ENCODE measurements around the gene SPATA25. TPM values are rescaled to one million over a fixed set of nuclear protein-coding genes. Genes with fewer than 3 reads are reported as not detected.

Gene SPATA25
- total and polyA plus RNA-seq, 8 donors = 0.50 to 15.5 (median 4.2) TPM; not detected in 3

DNA sequence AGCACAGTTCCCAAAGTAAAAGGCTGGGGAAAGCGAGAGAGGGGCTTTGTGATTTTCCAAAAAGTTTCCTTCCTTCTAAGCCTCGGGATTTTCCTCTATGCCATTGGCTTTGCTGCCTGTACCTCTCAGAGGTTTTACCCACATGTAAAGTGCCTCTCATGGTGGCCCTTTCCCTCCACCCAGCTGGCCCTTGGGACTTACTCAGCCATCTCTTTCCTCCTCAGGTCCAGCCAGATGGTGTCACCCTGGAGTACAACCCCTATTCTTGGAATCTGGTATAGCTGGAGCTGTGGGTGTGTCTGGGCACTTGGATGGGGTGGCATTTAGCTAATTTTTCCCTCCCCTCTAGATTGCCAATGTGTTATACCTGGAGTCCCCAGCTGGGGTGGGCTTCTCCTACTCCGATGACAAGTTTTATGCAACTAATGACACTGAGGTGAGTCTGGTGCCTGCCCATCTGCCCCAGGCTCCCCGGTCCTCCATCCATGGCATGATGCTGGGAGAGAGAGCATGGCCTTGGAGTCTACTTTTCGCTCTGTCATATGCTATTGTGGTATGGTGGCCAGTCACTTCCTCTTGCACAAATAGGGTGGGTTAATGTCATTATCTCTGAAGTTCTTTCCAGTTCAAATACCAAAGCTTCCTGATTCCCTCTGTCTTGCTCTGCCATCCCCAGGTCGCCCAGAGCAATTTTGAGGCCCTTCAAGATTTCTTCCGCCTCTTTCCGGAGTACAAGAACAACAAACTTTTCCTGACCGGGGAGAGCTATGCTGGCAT lies 4.8 kb upstream of the SPATA25 start:
- H3K4me1 ChIP-seq = peaks cover 15 to 50% (median 42%) of the 10 kb centered on the region in 4 donors
- peaks cover 41 to 66% (median 57%) of the 10 kb centered on the region in 4 donors for H3K36me3 ChIP-seq
- no peaks in the 10 kb centered on the region for H3K27me3 ChIP-seq
- H3K4me3 ChIP-seq = peak overlapping the region; percentile 65 to 92 (median 74)
- DNase-seq = peak; percentile 28 to 41
- intact Hi-C loops (cut with DNase I; ENCODE audit: low total_unique reads) = no loop called here
- H3K9me3 ChIP-seq = no peaks in the 10 kb centered on the region
- H3K27ac ChIP-seq = peak overlapping the region in 4 of 5 donors; percentile 83 to 88 (median 87)
- TF ChIP-seq EP300 (IDR thresholded peaks at IDR 0.05) (no peak), POLR2AphosphoS5 (IDR thresholded peaks at IDR 0.05) (no peak), POLR2A (IDR thresholded peaks at IDR 0.05) (no peak)
- TF ChIP-seq, protein P1, sequence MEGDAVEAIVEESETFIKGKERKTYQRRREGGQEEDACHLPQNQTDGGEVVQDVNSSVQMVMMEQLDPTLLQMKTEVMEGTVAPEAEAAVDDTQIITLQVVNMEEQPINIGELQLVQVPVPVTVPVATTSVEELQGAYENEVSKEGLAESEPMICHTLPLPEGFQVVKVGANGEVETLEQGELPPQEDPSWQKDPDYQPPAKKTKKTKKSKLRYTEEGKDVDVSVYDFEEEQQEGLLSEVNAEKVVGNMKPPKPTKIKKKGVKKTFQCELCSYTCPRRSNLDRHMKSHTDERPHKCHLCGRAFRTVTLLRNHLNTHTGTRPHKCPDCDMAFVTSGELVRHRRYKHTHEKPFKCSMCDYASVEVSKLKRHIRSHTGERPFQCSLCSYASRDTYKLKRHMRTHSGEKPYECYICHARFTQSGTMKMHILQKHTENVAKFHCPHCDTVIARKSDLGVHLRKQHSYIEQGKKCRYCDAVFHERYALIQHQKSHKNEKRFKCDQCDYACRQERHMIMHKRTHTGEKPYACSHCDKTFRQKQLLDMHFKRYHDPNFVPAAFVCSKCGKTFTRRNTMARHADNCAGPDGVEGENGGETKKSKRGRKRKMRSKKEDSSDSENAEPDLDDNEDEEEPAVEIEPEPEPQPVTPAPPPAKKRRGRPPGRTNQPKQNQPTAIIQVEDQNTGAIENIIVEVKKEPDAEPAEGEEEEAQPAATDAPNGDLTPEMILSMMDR (IDR thresholded peaks at IDR 0.05) = no peak
- 73 to 85% (median 78%) methylated on average over 9 of the region's 9 CpGs for WGBS, 5 donors

DNA sequence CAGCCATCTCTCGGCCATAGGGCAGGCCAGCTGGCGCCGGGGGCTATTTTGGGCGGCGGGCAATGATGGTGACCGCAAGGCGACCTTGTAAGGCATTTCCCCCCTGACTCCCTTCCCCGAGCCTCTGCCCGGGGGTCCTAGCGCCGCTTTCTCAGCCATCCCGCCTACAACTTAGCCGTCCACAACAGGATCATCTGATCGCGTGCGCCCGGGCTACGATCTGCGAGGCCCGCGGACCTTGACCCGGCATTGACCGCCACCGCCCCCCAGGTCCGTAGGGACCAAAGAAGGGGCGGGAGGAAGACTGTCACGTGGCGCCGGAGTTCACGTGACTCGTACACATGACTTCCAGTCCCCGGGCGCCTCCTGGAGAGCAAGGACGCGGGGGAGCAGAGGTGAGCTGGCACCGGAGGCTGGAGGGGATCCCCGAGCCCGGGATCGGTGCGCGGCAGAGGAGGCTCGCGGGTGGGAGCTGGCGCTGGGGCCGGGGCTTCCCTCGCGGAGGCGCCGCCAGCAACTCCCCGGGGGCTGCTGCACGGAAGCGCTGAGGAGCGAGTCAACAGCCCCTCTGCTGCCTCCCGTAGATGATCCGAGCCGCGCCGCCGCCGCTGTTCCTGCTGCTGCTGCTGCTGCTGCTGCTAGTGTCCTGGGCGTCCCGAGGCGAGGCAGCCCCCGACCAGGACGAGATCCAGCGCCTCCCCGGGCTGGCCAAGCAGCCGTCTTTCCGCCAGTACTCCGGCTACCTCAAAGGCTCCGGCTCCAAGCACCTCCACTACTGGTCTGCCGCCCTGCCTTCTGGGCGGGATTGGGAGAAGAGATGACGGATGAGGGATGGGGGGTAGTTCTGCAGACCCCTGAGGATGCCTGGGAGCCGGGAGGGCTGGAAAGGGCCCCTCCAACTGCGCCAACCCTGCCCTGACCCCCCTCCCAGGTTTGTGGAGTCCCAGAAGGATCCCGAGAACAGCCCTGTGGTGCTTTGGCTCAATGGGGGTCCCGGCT lies 3.9 kb upstream of the SPATA25 start, which contains the start of the genes CTSA and NEURL2:
Gene CTSA, plus strand, starts transcription at position 351 of the 999 bp plus-strand sequence. Its CDS starts 234 bp downstream, at position 585.
Gene NEURL2, minus strand, starts transcription at position 224 of the 999 bp plus-strand sequence. Its CDS starts 217 bp downstream, at position 7.
- no peak for TF ChIP-seq POLR2A (IDR thresholded peaks at IDR 0.05)
- no peak for TF ChIP-seq EP300 (IDR thresholded peaks at IDR 0.05)
- TF ChIP-seq, protein P1 (IDR thresholded peaks at IDR 0.05) = peak in 1 of 7 experiments; percentile 22
- peak; percentile 78 to 97 (median 84) for TF ChIP-seq POLR2AphosphoS5 (IDR thresholded peaks at IDR 0.05)
- peak within 1 kb of the TSS; percentile 83 to 88 (median 87) for H3K27ac ChIP-seq
- H3K27me3 ChIP-seq = no peaks in the 10 kb centered on the region
- DNase-seq = peak; percentile 97
- H3K4me1 ChIP-seq = peaks cover 15 to 50% (median 42%) of the 10 kb centered on the region in 4 donors
- H3K9me3 ChIP-seq = no peaks in the 10 kb centered on the region
- WGBS, 5 donors = 0 to 1% (median 1%) methylated on average over 47 to 78 of the region's 78 CpGs
- intact Hi-C loops (cut with DNase I; ENCODE audit: low total_unique reads) = no loop called here
- peak within 1 kb of the TSS; percentile 65 to 92 (median 74) for H3K4me3 ChIP-seq
- H3K36me3 ChIP-seq = peaks cover 39 to 66% (median 57%) of the 10 kb centered on the region in 4 donors

DNA sequence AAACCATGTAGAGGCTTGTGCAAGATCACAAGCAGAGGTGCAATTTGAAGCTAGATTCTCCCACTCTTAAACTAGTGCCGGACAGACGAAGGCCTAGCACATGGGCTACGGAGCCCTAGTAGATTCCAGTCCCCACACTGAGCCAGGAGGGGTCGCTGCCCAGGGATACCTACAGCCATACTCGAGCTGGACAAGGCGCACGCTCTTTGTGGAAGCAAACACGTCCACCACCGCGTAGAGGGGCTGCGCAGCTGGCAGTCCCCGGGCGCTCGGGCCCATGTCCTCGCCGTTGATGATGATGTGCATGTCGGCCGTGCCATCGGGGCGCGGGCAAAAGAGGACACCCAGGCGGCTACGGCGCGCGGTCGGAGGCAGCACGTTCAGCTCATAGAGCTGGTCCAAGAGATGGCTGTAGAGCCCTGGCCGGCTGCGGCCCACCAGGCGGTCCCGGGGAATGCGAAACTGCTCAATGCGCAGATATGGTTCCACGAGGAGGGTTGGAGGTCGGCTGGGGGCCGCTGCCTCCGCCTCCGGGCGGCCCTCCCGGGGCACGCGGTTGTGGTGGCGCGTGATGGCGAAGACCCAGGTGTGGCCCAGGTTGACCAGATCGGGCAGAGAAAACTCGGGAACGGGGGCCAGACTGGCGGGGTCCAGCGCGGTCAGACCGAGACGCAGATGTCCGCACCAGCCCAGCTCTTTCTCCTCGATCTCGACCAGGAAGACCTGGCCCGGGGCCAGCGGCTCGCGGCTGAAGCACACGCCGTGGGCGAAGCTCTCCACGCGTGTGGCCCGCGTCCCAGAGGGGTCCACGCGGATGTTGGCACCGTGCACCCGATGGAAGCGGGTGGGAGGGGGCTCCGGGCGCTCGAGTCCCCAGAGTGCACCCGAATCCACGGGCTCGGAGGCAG lies 2.9 kb upstream of the SPATA25 start:
- H3K4me1 ChIP-seq = peaks cover 15 to 50% (median 44%) of the 10 kb centered on the region in 4 donors
- 1 to 5% (median 2%) methylated on average over 31 to 79 of the region's 79 CpGs for WGBS, 5 donors
- intact Hi-C loops (cut with DNase I; ENCODE audit: low total_unique reads) = no loop called here
- TF ChIP-seq POLR2AphosphoS5 (IDR thresholded peaks at IDR 0.05) (peak in 2 of 3 donors; percentile 65 to 70), POLR2A (IDR thresholded peaks at IDR 0.05) (no peak), EP300 (IDR thresholded peaks at IDR 0.05) (no peak)
- TF ChIP-seq, protein P1 (IDR thresholded peaks at IDR 0.05) = peak in 5 of 7 experiments; percentile 37 to 65 (median 55)
- H3K36me3 ChIP-seq = peaks cover 31 to 66% (median 55%) of the 10 kb centered on the region in 4 donors
- H3K9me3 ChIP-seq = no peaks in the 10 kb centered on the region
- H3K27me3 ChIP-seq = no peaks in the 10 kb centered on the region
- peak; percentile 83 to 94 for DNase-seq
- peak overlapping the region; percentile 65 to 92 (median 74) for H3K4me3 ChIP-seq
- H3K27ac ChIP-seq = peak overlapping the region; percentile 83 to 88 (median 87)
